CD4-positive, alpha-beta T cell (primary cell): ENCODE results near the gene FOXO3. TPM values are rescaled to one million over a fixed set of nuclear protein-coding genes. Genes with fewer than 3 reads are reported as not detected.

ENCODE experiments used
- ATAC-seq: fragments of 200-7000 bp; cut with Tn5 transposase; one replicate; pipeline ENCODE4 v1.10.0; 2022; ENCODE audit warnings: mild to moderate bottlenecking; ENCODE audit not compliant: poor library complexity
- CTCF ChIA-PET: fragments of 350-600 bp; sonication (Branson Sonifier 250); formaldehyde crosslinking; loops from one replicate; lab custom pipeline; 2021; ENCODE audit warnings: antibody characterized with exemption, inconsistent platforms; lab: Charles Lee
- POLR2A ChIA-PET: fragments of 350-600 bp; sonication (Branson Sonifier 250); formaldehyde crosslinking; loops from one replicate; lab custom pipeline; 2021; ENCODE audit warnings: antibody characterized with exemption, inconsistent platforms; lab: Charles Lee
- DNase-seq, 14 experiments: peaks; one replicate each; pipeline ENCODE4 v3.0.0-alpha.2; 2013 to 2020; ENCODE audit warnings: mixed read lengths in 2 of 14
- H3K27ac ChIP-seq, 2 donors: one replicate each; pipeline versions ENCODE4 v1.5.1 to v1.7.0; 2013; ENCODE audit warnings: low read length in 2 of 2, low read depth in 1 of 2, mild to moderate bottlenecking in 1 of 2
- H3K27me3 ChIP-seq, 2 experiments: 1 replicate in 1 of 2; 2 replicates in 1 of 2; pipeline versions ENCODE4 v1.6.1 to v1.7.0; 2013; ENCODE audit warnings: low read length in 2 of 2, control low read depth in 1 of 2, mild to moderate bottlenecking in 1 of 2, moderate library complexity in 1 of 2; ENCODE audit not compliant: insufficient read depth in 2 of 2, control insufficient read depth in 1 of 2
- H3K36me3 ChIP-seq: one replicate; pipeline ENCODE4 v1.6.1; 2013; ENCODE audit warnings: low read length, control low read depth; ENCODE audit not compliant: insufficient read depth
- H3K4me1 ChIP-seq: one replicate; pipeline ENCODE4 v1.6.1; 2013; ENCODE audit warnings: low read length, control low read depth; ENCODE audit not compliant: insufficient read depth
- H3K4me3 ChIP-seq: one replicate; pipeline ENCODE4 v1.5.1; 2013; ENCODE audit warnings: mild to moderate bottlenecking, low read length, moderate library complexity
- H3K9me3 ChIP-seq, 2 experiments: 1 replicate in 1 of 2; 2 replicates in 1 of 2; pipeline versions ENCODE4 v1.6.1 to v1.7.0; 2013; ENCODE audit warnings: low read length in 2 of 2, mild to moderate bottlenecking in 2 of 2, control low read depth in 1 of 2, moderate library complexity in 1 of 2; ENCODE audit not compliant: control insufficient read depth in 1 of 2, insufficient read depth in 1 of 2
- H3K27ac Mint-ChIP-seq: one replicate; pipeline ENCODE4 v1.8.0; 2020; ENCODE audit warnings: mixed read lengths
- H3K27me3 Mint-ChIP-seq: one replicate; pipeline ENCODE4 v1.8.0; 2021; ENCODE audit warnings: mixed read lengths
- H3K36me3 Mint-ChIP-seq: one replicate; pipeline ENCODE4 v1.8.0; 2021; ENCODE audit warnings: low read depth, mixed read lengths
- H3K4me1 Mint-ChIP-seq: one replicate; pipeline ENCODE4 v1.8.0; 2021; ENCODE audit warnings: low read depth, mixed read lengths
- H3K4me3 Mint-ChIP-seq: one replicate; pipeline ENCODE4 v1.8.0; 2020; ENCODE audit warnings: mild to moderate bottlenecking, mixed read lengths
- H3K9me3 Mint-ChIP-seq: one replicate; pipeline ENCODE4 v1.8.0; 2020; ENCODE audit warnings: mixed read lengths
- CTCF ChIP-seq: fragments of 200-600 bp; IDR thresholded peaks from one replicate; pipeline ENCODE4 v1.8.0; 2022; ENCODE audit warnings: antibody characterized with exemption, mild to moderate bottlenecking
- intact Hi-C, 2 experiments: fragments of 100-400 bp; cut with DNase I in 1 of 2; cut with micrococcal nuclease in 1 of 2; formaldehyde crosslinking; loops; one replicate each; pipeline versions ENCODE4 v1.15.1 to v1.9.0; 2023 to 2025; cut with DNase I, micrococcal nuclease
- total RNA-seq, 174 experiments: library from RNA in 2 of 174; stranded (reverse) in 2 of 174; gene quantifications; one replicate each; pipeline ENCODE4 v1.2.3 and lab custom pipeline; 2021 to 2026

FOXO3 gene
- total RNA-seq, 2 experiments from 2014 or later: 24.3 to 25.3 TPM

GRCh38 chr6:108665495-108666196, 104.9 kb downstream of the FOXO3 start:
- no peak overlapping the region for H3K4me3 ChIP-seq
- no peak overlapping the region for H3K27ac ChIP-seq
- no peak overlapping the region for H3K4me3 Mint-ChIP-seq
- peaks cover 44% of the 10 kb centered on the region for H3K36me3 Mint-ChIP-seq
- H3K4me1 Mint-ChIP-seq: peaks cover 36% of the 10 kb centered on the region
- no peaks in the 10 kb centered on the region for H3K9me3 ChIP-seq
- H3K27ac Mint-ChIP-seq: no peak overlapping the region
- TF ChIP-seq CTCF: no peak
- DNase-seq (no peak), ATAC-seq (no peak)
- ChIA-PET POLR2A (interaction anchor here (1.6 kb wide), 1 partner anchor 107 kb away, joined by 7 read pairs; no protein-coding TSS in a partner anchor), CTCF (no interaction called here)
- intact Hi-C loops: no loop called here
- peaks cover 4% of the 10 kb centered on the region for H3K4me1 ChIP-seq
- H3K9me3 Mint-ChIP-seq: no peaks in the 10 kb centered on the region
- peaks cover 24% of the 10 kb centered on the region for H3K36me3 ChIP-seq
- no peaks in the 10 kb centered on the region for H3K27me3 ChIP-seq
- H3K27me3 Mint-ChIP-seq: no peaks in the 10 kb centered on the region

DNA sequence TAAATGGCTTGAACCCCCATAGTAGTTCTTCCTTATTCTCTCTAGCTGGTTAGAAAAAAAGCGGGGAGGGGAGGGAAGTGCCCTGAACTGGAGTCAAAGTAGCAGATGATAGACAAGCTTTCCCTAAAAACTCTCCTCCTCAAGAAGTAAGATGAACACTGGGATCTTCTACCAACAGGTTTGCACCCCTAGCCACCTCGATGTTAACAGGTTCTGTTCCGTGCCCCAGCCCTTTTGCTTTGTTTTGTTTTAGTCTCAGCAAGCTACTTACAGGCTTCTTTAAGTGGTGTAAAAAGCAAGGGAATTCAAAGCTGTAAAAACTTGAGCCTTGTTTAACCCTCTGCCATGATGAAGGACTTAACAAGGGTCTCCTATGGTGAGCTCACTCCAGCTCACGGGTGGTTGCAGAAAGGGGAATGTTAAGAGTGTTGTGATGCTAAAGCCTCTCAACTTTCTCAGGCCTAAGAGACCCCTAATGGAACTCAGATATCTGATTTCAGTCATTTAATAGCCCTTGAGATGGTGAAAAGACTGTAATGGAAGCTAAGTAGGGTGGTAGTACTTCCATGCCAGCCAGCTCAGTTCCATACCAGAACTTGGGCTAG, 106.0 kb downstream of the FOXO3 start:
- Histone ChIP-seq H3K36me3 (peaks cover 24% of the 10 kb centered on the region), H3K27me3 (no peaks in the 10 kb centered on the region), H3K9me3 (no peaks in the 10 kb centered on the region), H3K4me3 (no peak overlapping the region), H3K27ac (no peak overlapping the region), H3K4me1 (peaks cover 12% of the 10 kb centered on the region)
- Mint-ChIP-seq H3K4me1 (peaks cover 40% of the 10 kb centered on the region), H3K9me3 (no peaks in the 10 kb centered on the region), H3K36me3 (peaks cover 44% of the 10 kb centered on the region), H3K27me3 (no peaks in the 10 kb centered on the region), H3K27ac (no peak overlapping the region), H3K4me3 (no peak overlapping the region)
- DNase-seq (no peak), ATAC-seq (no peak)
- POLR2A ChIA-PET: interaction anchor here (1.6 kb wide), 1 partner anchor 108 kb away, joined by 7 read pairs; no protein-coding TSS in a partner anchor
- TF ChIP-seq CTCF: no peak
- intact Hi-C loops: no loop called here
- CTCF ChIA-PET: no interaction called here

GRCh38 chr6:108667993-108668392, 107.3 kb downstream of the FOXO3 start:
- H3K9me3 Mint-ChIP-seq: no peaks in the 10 kb centered on the region
- ChIA-PET POLR2A (no interaction called here), CTCF (no interaction called here)
- no peak for ATAC-seq
- H3K4me1 Mint-ChIP-seq: peaks cover 45% of the 10 kb centered on the region
- no peak overlapping the region for H3K27ac ChIP-seq
- intact Hi-C loops: no loop called here
- H3K4me3 ChIP-seq: no peak overlapping the region
- H3K36me3 Mint-ChIP-seq: peaks cover 34% of the 10 kb centered on the region
- no peak overlapping the region for H3K27ac Mint-ChIP-seq
- H3K36me3 ChIP-seq: peaks cover 24% of the 10 kb centered on the region
- H3K4me3 Mint-ChIP-seq: no peak overlapping the region
- no peaks in the 10 kb centered on the region for H3K27me3 ChIP-seq
- H3K27me3 Mint-ChIP-seq: no peaks in the 10 kb centered on the region
- H3K4me1 ChIP-seq: peaks cover 17% of the 10 kb centered on the region
- DNase-seq: no peak
- H3K9me3 ChIP-seq: no peaks in the 10 kb centered on the region
- no peak for TF ChIP-seq CTCF
